Measurements from ENCODE around the gene SYNGAP1. TPM values are rescaled to one million over a fixed set of nuclear protein-coding genes. Genes with fewer than 3 reads are reported as not detected.
"Not testable (repeated sequence)": the region's sequence is repeated elsewhere in the genome, so short reads cannot be mapped to it uniquely, and the experiment has no call there.

SYNGAP1 gene
- total and polyA plus RNA-seq, 8 donors = 0.58 to 78.8 (median 5.1) TPM

- H3K4me3 ChIP-seq = peak overlapping the region in 1 of 4 donors; percentile 12
- peaks cover 11 to 31% (median 18%) of the 10 kb centered on the region in 4 donors for H3K4me1 ChIP-seq
- DNase-seq = peak; percentile 76 to 90
- no peak for TF ChIP-seq POLR2A (IDR thresholded peaks at IDR 0.05)
- TF ChIP-seq EP300 (IDR thresholded peaks at IDR 0.05) = no peak
- TF ChIP-seq CTCF (IDR thresholded peaks at IDR 0.05) = no peak
- TF ChIP-seq POLR2AphosphoS5 (IDR thresholded peaks at IDR 0.05) = no peak
- intact Hi-C loops (cut with DNase I; ENCODE audit: low total_unique reads) = no loop called here
- H3K27me3 ChIP-seq = no peaks in the 10 kb centered on the region
- H3K27ac ChIP-seq = peak overlapping the region in 4 of 5 donors; percentile 57 to 75 (median 71)
- H3K9me3 ChIP-seq = no peaks in the 10 kb centered on the region
- no peaks in the 10 kb centered on the region for H3K36me3 ChIP-seq
- WGBS, 5 donors = 18 to 24% (median 22%) methylated on average over 8 to 9 of the region's 9 CpGs
Measured at GRCh38 chr6:33375143-33375671, 44.7 kb upstream of the SYNGAP1 start.

- Histone ChIP-seq H3K9me3 (no peaks in the 10 kb centered on the region), H3K36me3 (no peaks in the 10 kb centered on the region), H3K27me3 (no peaks in the 10 kb centered on the region), H3K4me1 (peaks cover 11 to 31% (median 18%) of the 10 kb centered on the region in 4 donors), H3K4me3 (no peak overlapping the region), H3K27ac (no peak overlapping the region)
- intact Hi-C loops (cut with DNase I; ENCODE audit: low total_unique reads) = no loop called here
- WGBS, 5 donors = 88 to 96% (median 91%) methylated on average over 4 of the region's 4 CpGs
- TF ChIP-seq POLR2AphosphoS5 (IDR thresholded peaks at IDR 0.05) (no peak), EP300 (IDR thresholded peaks at IDR 0.05) (no peak), CTCF (IDR thresholded peaks at IDR 0.05) (no peak), POLR2A (IDR thresholded peaks at IDR 0.05) (no peak)
- no peak for DNase-seq
Measured at GRCh38 chr6:33377171-33377570, 42.7 kb upstream of the SYNGAP1 start.

GRCh38 chr6:33379184-33379583 is 40.7 kb upstream of the SYNGAP1 start:
- H3K27ac ChIP-seq; H3K27me3 ChIP-seq; intact Hi-C loops (cut with DNase I; ENCODE audit: low total_unique reads); DNase-seq; H3K36me3 ChIP-seq; H3K9me3 ChIP-seq; H3K4me3 ChIP-seq: not testable (repeated sequence)
- peaks cover 11 to 29% (median 21%) of the 10 kb centered on the region in 4 donors for H3K4me1 ChIP-seq
- 93 to 96% (median 93%) methylated on average over 10 of the region's 10 CpGs for WGBS, 5 donors

- intact Hi-C loops (cut with DNase I; ENCODE audit: low total_unique reads) = no loop called here
- no peaks in the 10 kb centered on the region for H3K9me3 ChIP-seq
- DNase-seq = no peak
- no peak overlapping the region for H3K4me3 ChIP-seq
- TF ChIP-seq POLR2A (IDR thresholded peaks at IDR 0.05) = no peak
- no peak for TF ChIP-seq POLR2AphosphoS5 (IDR thresholded peaks at IDR 0.05)
- no peak for TF ChIP-seq EP300 (IDR thresholded peaks at IDR 0.05)
- TF ChIP-seq CTCF (IDR thresholded peaks at IDR 0.05) = no peak
- 81 to 91% (median 89%) methylated on average over 2 of the region's 2 CpGs for WGBS, 5 donors
- H3K27me3 ChIP-seq = no peaks in the 10 kb centered on the region
- H3K36me3 ChIP-seq = no peaks in the 10 kb centered on the region
- H3K4me1 ChIP-seq = peaks cover 4 to 16% (median 9%) of the 10 kb centered on the region in 4 donors
- H3K27ac ChIP-seq = no peak overlapping the region
Measured at GRCh38 chr6:33380272-33380981, 39.4 kb upstream of the SYNGAP1 start.

All from stomach (tissue), 9 donors.